ENCODE measurements around the gene ABRAXAS1. TPM values are rescaled to one million over a fixed set of nuclear protein-coding genes. Genes with fewer than 3 reads are reported as not detected.

The ABRAXAS1 gene
- total RNA-seq, 1 donor, result 17.0 TPM

Other genes with a start within 250 kb of the ABRAXAS1 start
- gene COQ2, start 200.3 kb downstream of the ABRAXAS1 start, total RNA-seq, result 7.6 TPM
- gene HPSE, start 150.3 kb downstream of the ABRAXAS1 start, total RNA-seq, result 9.4 TPM
- gene HELQ, start 29.3 kb downstream of the ABRAXAS1 start, total RNA-seq, result 29.9 TPM
- 19.4 TPM for gene MRPS18C, start 29.0 kb downstream of the ABRAXAS1 start, total RNA-seq
- 10.1 TPM for gene GPAT3, start 51.0 kb upstream of the ABRAXAS1 start, total RNA-seq